Measurements from ENCODE around the gene CHN1.

The CHN1 gene

GRCh38 chr2:174812037-174812436 is 193.1 kb downstream of the CHN1 start:
- DNase-seq = no peak

GRCh38 chr2:174807931-174808330 is 197.2 kb downstream of the CHN1 start:
- DNase-seq = no peak

- no peak for DNase-seq
Observed at GRCh38 chr2:174805803-174806202, 199.4 kb downstream of the CHN1 start.

- no peak for DNase-seq
Observed at GRCh38 chr2:174802459-174802858, 202.7 kb downstream of the CHN1 start.

- DNase-seq = no peak
Observed at GRCh38 chr2:174800436-174801205, 204.6 kb downstream of the CHN1 start.

GRCh38 chr2:174798801-174799200 is 206.4 kb downstream of the CHN1 start:
- no peak for DNase-seq

- no peak for DNase-seq
Observed at GRCh38 chr2:174797781-174798276, 207.4 kb downstream of the CHN1 start.

- DNase-seq = no peak
Observed at GRCh38 chr2:174796319-174796771, 208.8 kb downstream of the CHN1 start.

- no peak for DNase-seq
Observed at GRCh38 chr2:174794851-174795374, 210.3 kb downstream of the CHN1 start.

GRCh38 chr2:174792309-174793025 is 212.7 kb downstream of the CHN1 start:
- DNase-seq = no peak

- no peak for DNase-seq
Observed at GRCh38 chr2:174791746-174792280, 213.4 kb downstream of the CHN1 start.

GRCh38 chr2:174791020-174791419 is 214.2 kb downstream of the CHN1 start:
- no peak for DNase-seq

GRCh38 chr2:174789001-174789400 is 216.2 kb downstream of the CHN1 start:
- no peak for DNase-seq

GRCh38 chr2:174788291-174788929 is 216.8 kb downstream of the CHN1 start:
- DNase-seq = no peak

- no peak for DNase-seq
Observed at GRCh38 chr2:174787487-174788205, 217.5 kb downstream of the CHN1 start.

GRCh38 chr2:174786066-174786725 is 219.0 kb downstream of the CHN1 start:
- no peak for DNase-seq

GRCh38 chr2:174785481-174785880 is 219.7 kb downstream of the CHN1 start:
- no peak for DNase-seq

GRCh38 chr2:174784909-174785308 is 220.3 kb downstream of the CHN1 start:
- DNase-seq = no peak

GRCh38 chr2:174784316-174784715 is 220.9 kb downstream of the CHN1 start:
- DNase-seq = no peak

GRCh38 chr2:174781996-174782395 is 223.2 kb downstream of the CHN1 start:
- no peak for DNase-seq

- no peak for DNase-seq
Observed at GRCh38 chr2:174781298-174781697, 223.9 kb downstream of the CHN1 start.

- DNase-seq = no peak
Observed at GRCh38 chr2:174780856-174781255, 224.3 kb downstream of the CHN1 start.
